ENCODE measurements around the gene SLC30A10.

Gene SLC30A10

GRCh38 chr1:219927956-219928790, at the start of gene SLC30A10:
Gene SLC30A10, minus strand, starts transcription at chr1:219928557. Its CDS starts 117 bp downstream, at chr1:219928440.
- Histone ChIP-seq H3K27ac (ENCODE audit: low read length) (no peak within 1 kb of the TSS), H3K9me3 (ENCODE audit: insufficient read depth, low read depth, low read length) (no peaks in the 10 kb centered on the region), H3K4me3 (ENCODE audit: low read length) (peak within 1 kb of the TSS; percentile 77), H3K27me3 (ENCODE audit: insufficient read depth, low read length) (peaks cover 36% of the 10 kb centered on the region), H3K4me1 (ENCODE audit: insufficient read depth, low read length) (no peaks in the 10 kb centered on the region), H3K36me3 (ENCODE audit: insufficient read depth, low read depth, low read length) (no peaks in the 10 kb centered on the region), H3K9ac (ENCODE audit: low read depth, low read length) (no peak within 1 kb of the TSS)

- Histone ChIP-seq H3K9ac (ENCODE audit: low read depth, low read length) (no peak overlapping the region), H3K27me3 (ENCODE audit: insufficient read depth, low read length) (no peaks in the 10 kb centered on the region), H3K27ac (ENCODE audit: low read length) (no peak overlapping the region), H3K9me3 (ENCODE audit: insufficient read depth, low read depth, low read length) (no peaks in the 10 kb centered on the region), H3K36me3 (ENCODE audit: insufficient read depth, low read depth, low read length) (peaks cover 78% of the 10 kb centered on the region), H3K4me1 (ENCODE audit: insufficient read depth, low read length) (no peaks in the 10 kb centered on the region), H3K4me3 (ENCODE audit: low read length) (no peak overlapping the region)
Observed at GRCh38 chr1:219973213-219973612, 44.9 kb upstream of the SLC30A10 start.

GRCh38 chr1:219967361-219967760, 39.0 kb upstream of the SLC30A10 start:
- Histone ChIP-seq H3K27ac (ENCODE audit: low read length) (no peak overlapping the region), H3K9ac (ENCODE audit: low read depth, low read length) (no peak overlapping the region), H3K36me3 (ENCODE audit: insufficient read depth, low read depth, low read length) (peaks cover 41% of the 10 kb centered on the region), H3K27me3 (ENCODE audit: insufficient read depth, low read length) (no peaks in the 10 kb centered on the region), H3K4me3 (ENCODE audit: low read length) (no peak overlapping the region), H3K4me1 (ENCODE audit: insufficient read depth, low read length) (no peaks in the 10 kb centered on the region), H3K9me3 (ENCODE audit: insufficient read depth, low read depth, low read length) (no peaks in the 10 kb centered on the region)

- H3K27me3 ChIP-seq (ENCODE audit: insufficient read depth, low read length) = no peaks in the 10 kb centered on the region
- H3K27ac ChIP-seq (ENCODE audit: low read length) = no peak overlapping the region
- H3K9me3 ChIP-seq (ENCODE audit: insufficient read depth, low read depth, low read length) = no peaks in the 10 kb centered on the region
- H3K4me1 ChIP-seq (ENCODE audit: insufficient read depth, low read length) = no peaks in the 10 kb centered on the region
- H3K9ac ChIP-seq (ENCODE audit: low read depth, low read length) = no peak overlapping the region
- H3K4me3 ChIP-seq (ENCODE audit: low read length) = no peak overlapping the region
- peaks cover 30% of the 10 kb centered on the region for H3K36me3 ChIP-seq (ENCODE audit: insufficient read depth, low read depth, low read length)
Observed at GRCh38 chr1:219966071-219966349, 37.7 kb upstream of the SLC30A10 start.

- peaks cover 25% of the 10 kb centered on the region for H3K36me3 ChIP-seq (ENCODE audit: insufficient read depth, low read depth, low read length)
- H3K9ac ChIP-seq (ENCODE audit: low read depth, low read length) = no peak overlapping the region
- H3K27me3 ChIP-seq (ENCODE audit: insufficient read depth, low read length) = no peaks in the 10 kb centered on the region
- no peaks in the 10 kb centered on the region for H3K4me1 ChIP-seq (ENCODE audit: insufficient read depth, low read length)
- no peak overlapping the region for H3K27ac ChIP-seq (ENCODE audit: low read length)
- no peaks in the 10 kb centered on the region for H3K9me3 ChIP-seq (ENCODE audit: insufficient read depth, low read depth, low read length)
- no peak overlapping the region for H3K4me3 ChIP-seq (ENCODE audit: low read length)
Observed at GRCh38 chr1:219965285-219966070, 37.1 kb upstream of the SLC30A10 start.

- no peak overlapping the region for H3K27ac ChIP-seq (ENCODE audit: low read length)
- H3K9ac ChIP-seq (ENCODE audit: low read depth, low read length) = no peak overlapping the region
- H3K27me3 ChIP-seq (ENCODE audit: insufficient read depth, low read length) = no peaks in the 10 kb centered on the region
- H3K9me3 ChIP-seq (ENCODE audit: insufficient read depth, low read depth, low read length) = no peaks in the 10 kb centered on the region
- H3K36me3 ChIP-seq (ENCODE audit: insufficient read depth, low read depth, low read length) = peaks cover 6% of the 10 kb centered on the region
- H3K4me3 ChIP-seq (ENCODE audit: low read length) = no peak overlapping the region
- H3K4me1 ChIP-seq (ENCODE audit: insufficient read depth, low read length) = no peaks in the 10 kb centered on the region
Observed at GRCh38 chr1:219963432-219963831, 35.1 kb upstream of the SLC30A10 start.

GRCh38 chr1:219961684-219962083, 33.3 kb upstream of the SLC30A10 start:
- no peaks in the 10 kb centered on the region for H3K36me3 ChIP-seq (ENCODE audit: insufficient read depth, low read depth, low read length)
- no peak overlapping the region for H3K27ac ChIP-seq (ENCODE audit: low read length)
- H3K9me3 ChIP-seq (ENCODE audit: insufficient read depth, low read depth, low read length) = no peaks in the 10 kb centered on the region
- H3K9ac ChIP-seq (ENCODE audit: low read depth, low read length) = no peak overlapping the region
- no peaks in the 10 kb centered on the region for H3K27me3 ChIP-seq (ENCODE audit: insufficient read depth, low read length)
- no peaks in the 10 kb centered on the region for H3K4me1 ChIP-seq (ENCODE audit: insufficient read depth, low read length)
- no peak overlapping the region for H3K4me3 ChIP-seq (ENCODE audit: low read length)

GRCh38 chr1:219959540-219960203, 31.3 kb upstream of the SLC30A10 start:
- H3K9me3 ChIP-seq (ENCODE audit: insufficient read depth, low read depth, low read length) = no peaks in the 10 kb centered on the region
- H3K27ac ChIP-seq (ENCODE audit: low read length) = no peak overlapping the region
- H3K4me1 ChIP-seq (ENCODE audit: insufficient read depth, low read length) = no peaks in the 10 kb centered on the region
- no peaks in the 10 kb centered on the region for H3K36me3 ChIP-seq (ENCODE audit: insufficient read depth, low read depth, low read length)
- no peak overlapping the region for H3K4me3 ChIP-seq (ENCODE audit: low read length)
- H3K27me3 ChIP-seq (ENCODE audit: insufficient read depth, low read length) = no peaks in the 10 kb centered on the region
- H3K9ac ChIP-seq (ENCODE audit: low read depth, low read length) = no peak overlapping the region

- H3K9me3 ChIP-seq (ENCODE audit: insufficient read depth, low read depth, low read length) = no peaks in the 10 kb centered on the region
- H3K9ac ChIP-seq (ENCODE audit: low read depth, low read length) = no peak overlapping the region
- H3K27me3 ChIP-seq (ENCODE audit: insufficient read depth, low read length) = no peaks in the 10 kb centered on the region
- H3K36me3 ChIP-seq (ENCODE audit: insufficient read depth, low read depth, low read length) = no peaks in the 10 kb centered on the region
- no peak overlapping the region for H3K27ac ChIP-seq (ENCODE audit: low read length)
- no peak overlapping the region for H3K4me3 ChIP-seq (ENCODE audit: low read length)
- H3K4me1 ChIP-seq (ENCODE audit: insufficient read depth, low read length) = no peaks in the 10 kb centered on the region
Observed at GRCh38 chr1:219958875-219959417, 30.6 kb upstream of the SLC30A10 start.

GRCh38 chr1:219954736-219955421, 26.5 kb upstream of the SLC30A10 start:
- Histone ChIP-seq H3K9ac (ENCODE audit: low read depth, low read length) (no peak overlapping the region), H3K36me3 (ENCODE audit: insufficient read depth, low read depth, low read length) (no peaks in the 10 kb centered on the region), H3K4me1 (ENCODE audit: insufficient read depth, low read length) (no peaks in the 10 kb centered on the region), H3K4me3 (ENCODE audit: low read length) (no peak overlapping the region), H3K9me3 (ENCODE audit: insufficient read depth, low read depth, low read length) (no peaks in the 10 kb centered on the region), H3K27me3 (ENCODE audit: insufficient read depth, low read length) (no peaks in the 10 kb centered on the region), H3K27ac (ENCODE audit: low read length) (no peak overlapping the region)

- H3K27ac ChIP-seq (ENCODE audit: low read length) = no peak overlapping the region
- no peak overlapping the region for H3K4me3 ChIP-seq (ENCODE audit: low read length)
- no peaks in the 10 kb centered on the region for H3K4me1 ChIP-seq (ENCODE audit: insufficient read depth, low read length)
- H3K36me3 ChIP-seq (ENCODE audit: insufficient read depth, low read depth, low read length) = no peaks in the 10 kb centered on the region
- no peaks in the 10 kb centered on the region for H3K9me3 ChIP-seq (ENCODE audit: insufficient read depth, low read depth, low read length)
- H3K9ac ChIP-seq (ENCODE audit: low read depth, low read length) = no peak overlapping the region
- no peaks in the 10 kb centered on the region for H3K27me3 ChIP-seq (ENCODE audit: insufficient read depth, low read length)
Observed at GRCh38 chr1:219954052-219954451, 25.7 kb upstream of the SLC30A10 start.

All from iPS-20b (cell line).